PC-3 (cell line): Measurements from ENCODE around the gene ERV3-1. TPM values are rescaled to one million over a fixed set of nuclear protein-coding genes. Genes with fewer than 3 reads are reported as not detected.
A peak's percentile ranks its signal among the peaks of the same experiment; 100 is the strongest.
"Not testable (repeated sequence)": the region's sequence is repeated elsewhere in the genome, so short reads cannot be mapped to it uniquely, and the experiment has no call there.

Experiments
- ATAC-seq: fragments of 200-7000 bp; cut with Tn5 transposase; 2 replicates; pipeline ENCODE4 v1.9.1; 2020; ENCODE audit warnings: mild to moderate bottlenecking, moderate library complexity
- Bru-seq: library from RNA; stranded (reverse); fragments of 400-500 nt; gene quantifications from one replicate; lab custom pipeline; 2021; lab: Mats Ljungman, UMichigan
- BruChase-seq, 2 experiments: library from RNA; stranded (reverse); fragments of 400-500 nt; gene quantifications; one replicate each; lab custom pipeline; 2021; lab: Mats Ljungman, UMichigan
- BruUV-seq: library from RNA; stranded (reverse); fragments of 400-500 nt; replicated peaks from 2 replicates; lab custom pipeline; 2021; lab: Mats Ljungman, UMichigan
- CTCF ChIA-PET: fragments of 300-600 bp; sonication (Branson Sonifier 250); formaldehyde crosslinking; loops from one replicate; lab custom pipeline; 2022; ENCODE audit warnings: antibody characterized with exemption; lab: Charles Lee
- POLR2A ChIA-PET: fragments of 300-600 bp; sonication (Branson Sonifier 250); formaldehyde crosslinking; loops from one replicate; lab custom pipeline; 2022; ENCODE audit warnings: antibody characterized with exemption; ENCODE audit not compliant: unreplicated experiment; lab: Charles Lee
- DNase-seq: peaks from one replicate; pipeline ENCODE4 v3.0.0-alpha.2; 2015
- H2AFZ ChIP-seq: fragments of 300-600 bp; sonication (generic); 2 replicates; pipeline ENCODE4 v1.6.0; 2016; ENCODE audit warnings: antibody characterized with exemption, low read length
- H3F3A ChIP-seq: fragments of 300-600 bp; sonication (generic); one replicate; pipeline ENCODE4 v1.6.0; 2017; ENCODE audit warnings: antibody characterized with exemption, low read length, control low read depth, mild to moderate bottlenecking; ENCODE audit not compliant: unreplicated experiment
- H3K27ac ChIP-seq: fragments of 300-600 bp; sonication (generic); 2 replicates; pipeline ENCODE4 v1.5.1; 2016; ENCODE audit warnings: mild to moderate bottlenecking, low read length
- H3K27me3 ChIP-seq: fragments of 300-600 bp; sonication (generic); 2 replicates; pipeline ENCODE4 v1.6.1; 2016; ENCODE audit warnings: low read length, mixed read lengths
- H3K36me3 ChIP-seq: fragments of 300-600 bp; sonication (generic); 2 replicates; pipeline ENCODE4 v1.6.1; 2016; ENCODE audit warnings: low read depth, mixed run types, low read length, mixed read lengths
- H3K4me1 ChIP-seq: fragments of 300-600 bp; sonication (generic); 2 replicates; pipeline ENCODE4 v1.5.1; 2016; ENCODE audit warnings: low read length; ENCODE audit not compliant: insufficient read depth
- H3K4me2 ChIP-seq: fragments of 300-600 bp; sonication (generic); 2 replicates; pipeline ENCODE4 v1.6.0; 2016; ENCODE audit warnings: low read length
- H3K4me3 ChIP-seq: fragments of 300-600 bp; sonication (generic); 2 replicates; pipeline ENCODE4 v1.5.1; 2016; ENCODE audit warnings: mild to moderate bottlenecking, low read length, mixed read lengths
- H3K79me2 ChIP-seq: fragments of 300-600 bp; sonication (generic); 2 replicates; pipeline ENCODE4 v1.6.1; 2017; ENCODE audit warnings: low read length, mixed read lengths
- H3K9ac ChIP-seq: fragments of 300-600 bp; sonication (generic); 2 replicates; pipeline ENCODE4 v1.6.0; 2016; ENCODE audit warnings: mild to moderate bottlenecking, low read length
- H3K9me2 ChIP-seq: fragments of 300-600 bp; sonication (generic); replicated peaks from 2 replicates; pipeline ENCODE4 v1.6.1; 2016; ENCODE audit warnings: mixed run types, low read length, mixed read lengths
- H3K9me3 ChIP-seq: fragments of 300-600 bp; sonication (generic); 2 replicates; pipeline ENCODE4 v1.6.1; 2016; ENCODE audit warnings: low read length, mixed read lengths
- H4K20me1 ChIP-seq: fragments of 300-600 bp; sonication (generic); 2 replicates; pipeline ENCODE4 v1.6.1; 2016; ENCODE audit warnings: low read length, mixed read lengths
- EZH2 ChIP-seq: fragments of 300-600 bp; sonication (generic); IDR thresholded peaks from one replicate; pipeline ENCODE4 v1.6.1; 2017; ENCODE audit warnings: antibody characterized with exemption, mild to moderate bottlenecking, low read length; ENCODE audit not compliant: unreplicated experiment
- EZH2phosphoT487 ChIP-seq: fragments of 300-600 bp; sonication (generic); IDR thresholded peaks from 2 replicates; pipeline ENCODE4 v1.6.1; 2018; ENCODE audit warnings: mild to moderate bottlenecking, antibody characterized with exemption, low read length, borderline replicate concordance
- intact Hi-C: fragments of 100-400 bp; cut with micrococcal nuclease; formaldehyde crosslinking; loops from 2 replicates; pipeline ENCODE4 v1.9.0; 2023
- long read RNA-seq: library from polyadenylated mRNA; unstranded; transcript quantifications from one replicate; pipeline ENCODE4 v2.0.0, GENCODE V29; 2021; ENCODE audit not compliant: unreplicated experiment
- total RNA-seq: library from RNA; depleted of rRNA; stranded (reverse); fragments of >200 nt; gene quantifications from 2 replicates; pipeline ENCODE4 v1.2.3, GENCODE V29; 2014; rRNA removed
- TF ChIP-seq, protein P1 (sequence below): fragments of 300-600 bp; sonication (generic); conservative IDR thresholded peaks from 2 replicates; pipeline ENCODE4 v1.5.1; 2017; ENCODE audit warnings: antibody characterized with exemption, low read depth, mild to moderate bottlenecking, low read length

The ERV3-1 gene, protein sequence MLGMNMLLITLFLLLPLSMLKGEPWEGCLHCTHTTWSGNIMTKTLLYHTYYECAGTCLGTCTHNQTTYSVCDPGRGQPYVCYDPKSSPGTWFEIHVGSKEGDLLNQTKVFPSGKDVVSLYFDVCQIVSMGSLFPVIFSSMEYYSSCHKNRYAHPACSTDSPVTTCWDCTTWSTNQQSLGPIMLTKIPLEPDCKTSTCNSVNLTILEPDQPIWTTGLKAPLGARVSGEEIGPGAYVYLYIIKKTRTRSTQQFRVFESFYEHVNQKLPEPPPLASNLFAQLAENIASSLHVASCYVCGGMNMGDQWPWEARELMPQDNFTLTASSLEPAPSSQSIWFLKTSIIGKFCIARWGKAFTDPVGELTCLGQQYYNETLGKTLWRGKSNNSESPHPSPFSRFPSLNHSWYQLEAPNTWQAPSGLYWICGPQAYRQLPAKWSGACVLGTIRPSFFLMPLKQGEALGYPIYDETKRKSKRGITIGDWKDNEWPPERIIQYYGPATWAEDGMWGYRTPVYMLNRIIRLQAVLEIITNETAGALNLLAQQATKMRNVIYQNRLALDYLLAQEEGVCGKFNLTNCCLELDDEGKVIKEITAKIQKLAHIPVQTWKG
- total RNA-seq (4.7 and 8.6 TPM in 2 replicates), Bru-seq, nascent RNA (percentile 87 among the genes with signal in this experiment), BruChase-seq, experiment 1, labeled RNA remaining after a 6-hour chase (percentile 76 among the genes with signal in this experiment), BruChase-seq, experiment 2, labeled RNA remaining after a 2-hour chase (percentile 86 among the genes with signal in this experiment)
- long read RNA-seq, partial matches to known transcripts: 0 of 15 reads
- long read RNA-seq, other reads (novel, unspliced or antisense): 13 of 15 reads

DNA sequence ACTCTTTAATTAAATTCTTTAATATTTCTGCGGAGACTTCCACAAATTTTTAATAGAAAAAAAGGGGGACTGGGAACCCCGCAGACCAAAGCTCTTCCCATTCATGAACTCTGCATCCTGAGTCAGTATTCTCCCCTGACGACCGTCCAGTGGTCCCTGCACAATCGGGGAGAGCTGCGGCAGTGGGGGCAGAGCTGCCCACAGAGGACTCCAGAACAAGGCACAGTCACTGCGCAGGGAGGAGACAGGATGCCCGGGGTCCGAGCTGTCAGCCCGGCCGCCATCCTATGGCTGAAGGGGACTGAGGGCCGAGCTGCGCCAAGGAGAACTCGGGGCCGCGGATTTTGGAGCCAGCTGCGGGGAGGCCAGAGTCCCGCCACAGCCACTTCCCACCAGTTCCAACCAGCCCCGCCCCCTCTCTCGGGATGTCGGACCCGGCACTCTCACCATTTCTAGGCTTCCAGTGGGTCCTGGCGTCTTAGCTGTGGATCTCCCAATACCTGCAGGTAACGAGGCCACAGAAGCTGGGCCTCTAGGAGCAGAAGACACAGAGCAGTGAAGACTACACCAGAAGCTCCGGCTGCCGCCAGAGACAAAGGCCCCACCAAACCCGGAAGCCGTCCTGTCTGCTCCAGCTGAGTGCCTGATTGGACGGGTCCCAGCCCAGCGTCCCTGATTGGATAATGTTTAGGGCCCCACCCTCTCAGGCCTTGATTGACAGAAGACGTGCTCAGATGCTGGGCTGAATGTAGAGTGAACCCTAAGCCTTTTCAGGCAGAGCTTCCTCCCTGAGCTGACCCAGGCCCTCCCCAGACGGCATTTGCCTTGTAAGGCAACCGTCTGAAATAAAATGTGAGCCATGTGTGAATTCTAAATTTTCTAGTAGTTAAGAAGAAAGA, at the start of gene ERV3-1:
TSS of gene ERV3-1 (minus strand) at position 594 of the 899 bp plus-strand sequence. CDS start 13,661 bp downstream, outside the sequence.
- H3F3A ChIP-seq: no peaks in the 10 kb centered on the region
- H2AFZ ChIP-seq: peak within 1 kb of the TSS; percentile 94
- peaks cover 31% of the 10 kb centered on the region for H3K36me3 ChIP-seq
- peak within 1 kb of the TSS; percentile 88 for H3K9ac ChIP-seq
- DNase-seq (peak; percentile 91), ATAC-seq (peak; percentile 99)
- H3K27me3 ChIP-seq: no peaks in the 10 kb centered on the region
- H3K4me1 ChIP-seq: no peaks in the 10 kb centered on the region
- peak within 1 kb of the TSS; percentile 95 for H3K4me3 ChIP-seq
- H3K4me2 ChIP-seq: peak within 1 kb of the TSS; percentile 81
- TF ChIP-seq, protein P1, sequence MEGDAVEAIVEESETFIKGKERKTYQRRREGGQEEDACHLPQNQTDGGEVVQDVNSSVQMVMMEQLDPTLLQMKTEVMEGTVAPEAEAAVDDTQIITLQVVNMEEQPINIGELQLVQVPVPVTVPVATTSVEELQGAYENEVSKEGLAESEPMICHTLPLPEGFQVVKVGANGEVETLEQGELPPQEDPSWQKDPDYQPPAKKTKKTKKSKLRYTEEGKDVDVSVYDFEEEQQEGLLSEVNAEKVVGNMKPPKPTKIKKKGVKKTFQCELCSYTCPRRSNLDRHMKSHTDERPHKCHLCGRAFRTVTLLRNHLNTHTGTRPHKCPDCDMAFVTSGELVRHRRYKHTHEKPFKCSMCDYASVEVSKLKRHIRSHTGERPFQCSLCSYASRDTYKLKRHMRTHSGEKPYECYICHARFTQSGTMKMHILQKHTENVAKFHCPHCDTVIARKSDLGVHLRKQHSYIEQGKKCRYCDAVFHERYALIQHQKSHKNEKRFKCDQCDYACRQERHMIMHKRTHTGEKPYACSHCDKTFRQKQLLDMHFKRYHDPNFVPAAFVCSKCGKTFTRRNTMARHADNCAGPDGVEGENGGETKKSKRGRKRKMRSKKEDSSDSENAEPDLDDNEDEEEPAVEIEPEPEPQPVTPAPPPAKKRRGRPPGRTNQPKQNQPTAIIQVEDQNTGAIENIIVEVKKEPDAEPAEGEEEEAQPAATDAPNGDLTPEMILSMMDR: no peak
- TF ChIP-seq EZH2phosphoT487 (no peak), EZH2 (no peak)
- H3K79me2 ChIP-seq: peaks cover 51% of the 10 kb centered on the region
- intact Hi-C loops: loop anchor here (2.0 kb wide), 1 partner anchor 32 kb away; no protein-coding TSS in a partner anchor
- 0 out of 2 replicates have a peak, but pooled peaks cover 4% of the 10 kb centered on the region for H3K9me3 ChIP-seq
- ChIA-PET POLR2A (interaction anchor here (0.5 to 1.0 kb wide), 3 partner anchors 31 to 1047 kb away, joined by 3 to 10 read pairs (median 5); no protein-coding TSS in a partner anchor), CTCF (no interaction called here)
- no peaks in the 10 kb centered on the region for H4K20me1 ChIP-seq
- no peaks in the 10 kb centered on the region for H3K9me2 ChIP-seq
- BruUV-seq: TSS peak; percentile 56
- peak within 1 kb of the TSS; percentile 41 for H3K27ac ChIP-seq

DNA sequence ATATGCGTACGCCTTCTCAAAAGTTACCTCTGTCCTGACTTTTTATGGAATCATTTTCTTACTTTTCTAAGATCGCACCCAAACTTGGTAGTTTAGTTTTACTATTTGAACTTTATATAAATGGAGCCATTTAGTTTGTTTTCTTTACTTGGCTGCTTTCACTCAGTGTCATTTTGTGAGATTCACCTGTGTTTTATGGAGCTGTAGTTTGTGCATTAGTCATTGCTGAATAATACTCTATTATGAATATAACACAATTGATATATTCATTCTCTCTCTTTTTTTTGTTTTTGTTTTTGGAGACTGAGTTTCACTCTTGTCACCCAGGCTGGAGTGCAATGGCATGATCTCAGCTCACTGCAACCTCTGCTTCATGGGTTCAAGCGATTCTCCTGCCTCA, 49.3 kb upstream of the ERV3-1 start:
- H3K27ac ChIP-seq, CTCF ChIA-PET, H3K9ac ChIP-seq, H3K27me3 ChIP-seq, H3K9me3 ChIP-seq, H3K4me2 ChIP-seq, H3F3A ChIP-seq, H3K79me2 ChIP-seq, POLR2A ChIA-PET, H3K4me3 ChIP-seq, H3K9me2 ChIP-seq, H2AFZ ChIP-seq, intact Hi-C loops, H3K4me1 ChIP-seq, DNase-seq, H3K36me3 ChIP-seq, H4K20me1 ChIP-seq, BruUV-seq: not testable (repeated sequence)
- peak; percentile 73 for ATAC-seq

DNA sequence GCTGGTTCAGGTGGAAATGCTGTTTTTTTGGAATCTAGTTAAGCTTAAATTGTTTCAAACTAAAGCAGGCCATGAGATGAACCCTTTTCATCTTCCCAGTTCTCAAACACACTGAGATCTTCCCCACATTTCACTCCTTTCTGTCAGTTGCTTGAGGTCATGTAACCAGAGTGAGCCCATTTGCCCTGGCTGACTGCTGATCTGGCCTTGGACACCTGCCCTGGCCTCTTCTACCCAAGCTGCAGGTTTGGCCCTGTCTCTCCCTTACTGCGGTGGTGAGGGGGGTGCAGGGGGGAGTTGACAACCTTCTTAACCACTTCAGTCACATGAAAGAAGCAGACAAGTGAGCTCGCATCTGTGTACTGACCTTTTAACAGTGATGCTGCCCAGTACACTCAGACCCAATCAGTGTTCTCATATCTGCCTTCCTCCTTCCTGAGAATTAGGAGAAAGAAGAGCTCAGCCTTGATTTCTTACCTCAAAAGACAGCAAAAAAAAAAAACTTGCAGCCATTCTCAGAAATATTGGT, 48.0 kb upstream of the ERV3-1 start:
- H3K4me2 ChIP-seq, H3K36me3 ChIP-seq, POLR2A ChIA-PET, H3K4me3 ChIP-seq, H3K27ac ChIP-seq, DNase-seq, H3K27me3 ChIP-seq, CTCF ChIA-PET, H3K9me3 ChIP-seq, ATAC-seq, H3K4me1 ChIP-seq, H4K20me1 ChIP-seq, H3F3A ChIP-seq, BruUV-seq, H2AFZ ChIP-seq, H3K9ac ChIP-seq, H3K79me2 ChIP-seq, intact Hi-C loops, H3K9me2 ChIP-seq: not testable (repeated sequence)

DNA sequence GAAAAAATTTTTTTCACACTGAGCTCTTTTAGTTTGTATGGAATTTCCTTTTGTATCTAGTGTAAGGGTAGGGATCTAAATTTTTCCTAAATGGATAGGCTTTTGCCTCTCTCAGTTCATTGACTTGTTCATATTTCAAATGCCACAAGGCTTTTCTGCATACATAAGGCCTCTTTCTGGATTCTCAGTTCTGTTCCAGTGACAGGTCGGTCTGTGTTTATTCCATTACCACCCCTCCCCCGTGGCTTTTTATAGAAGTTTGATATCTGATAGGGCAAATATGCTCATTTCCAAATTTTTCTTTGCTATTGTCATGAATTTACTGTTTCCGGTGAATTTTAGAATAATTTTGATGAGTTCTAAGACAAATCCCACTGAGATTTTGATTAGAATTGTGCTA, 45.2 kb upstream of the ERV3-1 start:
- H3K27me3 ChIP-seq, H3K4me3 ChIP-seq, H3K79me2 ChIP-seq, H3F3A ChIP-seq, H4K20me1 ChIP-seq, H3K4me1 ChIP-seq, BruUV-seq, H3K4me2 ChIP-seq, CTCF ChIA-PET, ATAC-seq, POLR2A ChIA-PET, H2AFZ ChIP-seq, H3K27ac ChIP-seq, DNase-seq, H3K9me2 ChIP-seq, intact Hi-C loops, H3K36me3 ChIP-seq, H3K9ac ChIP-seq, H3K9me3 ChIP-seq: not testable (repeated sequence)
